ENCODE measurements around the gene GIMAP4.
"Not testable (repeated sequence)": the region's sequence is repeated elsewhere in the genome, so short reads cannot be mapped to it uniquely, and the experiment has no call there.

Gene GIMAP4

GRCh38 chr7:150567169-150567568 is at the start of gene GIMAP4:
TSS of gene GIMAP4 (plus strand) at chr7:150567390. CDS start at chr7:150569902, 2,512 bp downstream.
- no peak within 1 kb of the TSS for H3K4me3 ChIP-seq (ENCODE audit: low read length)
- no peak for DNase-seq (ENCODE audit: low read depth)
- TF ChIP-seq CTCF (conservative IDR thresholded peaks at IDR 0.05; ENCODE audit: low read depth, low read length) = no peak

GRCh38 chr7:150519310-150519709 is 47.9 kb upstream of the GIMAP4 start:
- no peak overlapping the region for H3K4me3 ChIP-seq (ENCODE audit: low read length)
- no peak for TF ChIP-seq CTCF (conservative IDR thresholded peaks at IDR 0.05; ENCODE audit: low read depth, low read length)

GRCh38 chr7:150520145-150520544 is 47.0 kb upstream of the GIMAP4 start:
- no peak for DNase-seq (ENCODE audit: low read depth)
- H3K4me3 ChIP-seq (ENCODE audit: low read length) = no peak overlapping the region
- no peak for TF ChIP-seq CTCF (conservative IDR thresholded peaks at IDR 0.05; ENCODE audit: low read depth, low read length)

More at GRCh38 chr7:150519310-150519709, 47.9 kb upstream of the GIMAP4 start:
- no peak for DNase-seq (ENCODE audit: low read depth)

GRCh38 chr7:150522931-150523330 is 44.3 kb upstream of the GIMAP4 start:
- DNase-seq (ENCODE audit: low read depth); H3K4me3 ChIP-seq (ENCODE audit: low read length): not testable (repeated sequence)

GRCh38 chr7:150524018-150524417 is 43.2 kb upstream of the GIMAP4 start:
- no peak for TF ChIP-seq CTCF (conservative IDR thresholded peaks at IDR 0.05; ENCODE audit: low read depth, low read length)
- H3K4me3 ChIP-seq (ENCODE audit: low read length) = no peak overlapping the region
- no peak for DNase-seq (ENCODE audit: low read depth)

- H3K4me3 ChIP-seq (ENCODE audit: low read length) = no peak overlapping the region
- no peak for DNase-seq (ENCODE audit: low read depth)
- TF ChIP-seq CTCF (conservative IDR thresholded peaks at IDR 0.05; ENCODE audit: low read depth, low read length) = no peak
Measured at GRCh38 chr7:150531704-150532103, 35.5 kb upstream of the GIMAP4 start.

- H3K4me3 ChIP-seq (ENCODE audit: low read length) = no peak overlapping the region
- TF ChIP-seq CTCF (conservative IDR thresholded peaks at IDR 0.05; ENCODE audit: low read depth, low read length) = no peak
- no peak for DNase-seq (ENCODE audit: low read depth)
Measured at GRCh38 chr7:150538259-150538658, 28.9 kb upstream of the GIMAP4 start.

- DNase-seq (ENCODE audit: low read depth) = no peak
- no peak for TF ChIP-seq CTCF (conservative IDR thresholded peaks at IDR 0.05; ENCODE audit: low read depth, low read length)
Measured at GRCh38 chr7:150553163-150553562, 14.0 kb upstream of the GIMAP4 start.

More at GRCh38 chr7:150553163-150553562, 14.0 kb upstream of the GIMAP4 start:
- no peak overlapping the region for H3K4me3 ChIP-seq (ENCODE audit: low read length)
